Measurements from ENCODE around the gene ENPP6. TPM values are rescaled to one million over a fixed set of nuclear protein-coding genes. Genes with fewer than 3 reads are reported as not detected.

Gene ENPP6
- total RNA-seq, 2 experiments from 2014 or later: not detected

DNA sequence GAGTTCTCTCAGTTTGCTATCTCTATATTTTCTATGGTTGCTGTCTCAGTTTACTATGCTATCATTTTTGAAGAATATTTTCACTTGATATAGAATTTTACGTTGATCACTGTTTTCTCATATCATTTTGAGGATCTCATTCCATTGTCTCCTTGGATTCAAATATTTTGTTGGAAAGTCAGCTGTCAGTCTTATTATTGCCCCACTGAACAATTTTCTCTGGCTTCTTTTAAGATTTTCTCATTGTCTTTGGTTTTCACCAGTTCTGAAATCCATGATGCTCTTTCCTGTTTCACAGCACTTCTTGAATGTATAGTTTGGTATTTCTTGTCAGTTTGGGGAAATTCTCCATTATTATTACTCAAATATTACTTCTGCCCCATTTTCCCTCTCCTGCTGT, 81.1 kb downstream of the ENPP6 start:
- intact Hi-C loops (cut with DNase I, micrococcal nuclease): no loop called here
- Histone ChIP-seq H3K27me3 (ENCODE audit: control insufficient read depth in 1 of 2, insufficient read depth in 2 of 2, low read length in 2 of 2) (peaks cover 0 to 7% of the 10 kb centered on the region in 2 experiments), H3K4me1 (ENCODE audit: insufficient read depth, low read length) (no peaks in the 10 kb centered on the region), H3K27ac (ENCODE audit: low read depth in 1 of 2, low read length in 2 of 2) (no peak overlapping the region), H3K36me3 (ENCODE audit: insufficient read depth, low read length) (no peaks in the 10 kb centered on the region), H3K4me3 (ENCODE audit: low read length) (no peak overlapping the region), H3K9me3 (ENCODE audit: control insufficient read depth in 1 of 2, insufficient read depth in 1 of 2, low read length in 2 of 2) (peaks cover 0 to 11% of the 10 kb centered on the region in 2 experiments)
- TF ChIP-seq, protein P1, sequence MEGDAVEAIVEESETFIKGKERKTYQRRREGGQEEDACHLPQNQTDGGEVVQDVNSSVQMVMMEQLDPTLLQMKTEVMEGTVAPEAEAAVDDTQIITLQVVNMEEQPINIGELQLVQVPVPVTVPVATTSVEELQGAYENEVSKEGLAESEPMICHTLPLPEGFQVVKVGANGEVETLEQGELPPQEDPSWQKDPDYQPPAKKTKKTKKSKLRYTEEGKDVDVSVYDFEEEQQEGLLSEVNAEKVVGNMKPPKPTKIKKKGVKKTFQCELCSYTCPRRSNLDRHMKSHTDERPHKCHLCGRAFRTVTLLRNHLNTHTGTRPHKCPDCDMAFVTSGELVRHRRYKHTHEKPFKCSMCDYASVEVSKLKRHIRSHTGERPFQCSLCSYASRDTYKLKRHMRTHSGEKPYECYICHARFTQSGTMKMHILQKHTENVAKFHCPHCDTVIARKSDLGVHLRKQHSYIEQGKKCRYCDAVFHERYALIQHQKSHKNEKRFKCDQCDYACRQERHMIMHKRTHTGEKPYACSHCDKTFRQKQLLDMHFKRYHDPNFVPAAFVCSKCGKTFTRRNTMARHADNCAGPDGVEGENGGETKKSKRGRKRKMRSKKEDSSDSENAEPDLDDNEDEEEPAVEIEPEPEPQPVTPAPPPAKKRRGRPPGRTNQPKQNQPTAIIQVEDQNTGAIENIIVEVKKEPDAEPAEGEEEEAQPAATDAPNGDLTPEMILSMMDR (IDR thresholded peaks at IDR 0.05): no peak
- Mint-ChIP-seq H3K27ac (no peak overlapping the region), H3K27me3 (peaks cover 31% of the 10 kb centered on the region), H3K4me3 (no peak overlapping the region), H3K9me3 (peaks cover 18% of the 10 kb centered on the region), H3K36me3 (ENCODE audit: low read depth) (no peaks in the 10 kb centered on the region), H3K4me1 (ENCODE audit: low read depth) (no peaks in the 10 kb centered on the region)
- CTCF ChIA-PET: no interaction called here
- DNase-seq (no peak), ATAC-seq (ENCODE audit: poor library complexity) (no peak)
- POLR2A ChIA-PET: no interaction called here

DNA sequence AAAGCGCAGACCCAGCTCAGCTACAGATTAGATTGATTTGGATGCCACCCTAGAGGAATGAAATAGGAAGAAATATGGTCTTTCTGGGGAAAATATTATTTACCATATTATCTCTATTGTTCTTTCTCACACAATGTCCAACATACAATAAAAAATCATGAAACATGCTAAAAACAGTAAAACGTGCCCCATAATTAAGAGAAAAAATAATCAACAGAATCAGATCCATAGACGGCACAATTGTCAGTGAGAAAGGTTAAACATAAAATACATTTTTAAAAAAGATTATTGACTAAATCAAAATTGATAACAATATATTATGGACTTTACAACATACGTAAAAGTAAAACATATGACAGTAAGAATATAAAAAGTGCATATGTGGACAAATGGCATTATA, 90.9 kb downstream of the ENPP6 start:
- no peak overlapping the region for H3K4me3 Mint-ChIP-seq
- no peaks in the 10 kb centered on the region for H3K9me3 ChIP-seq (ENCODE audit: control insufficient read depth in 1 of 2, insufficient read depth in 1 of 2, low read length in 2 of 2)
- CTCF ChIA-PET: no interaction called here

GRCh38 chr4:184122631-184123408, 94.9 kb downstream of the ENPP6 start:
- TF ChIP-seq, protein P1 (IDR thresholded peaks at IDR 0.05): no peak
- H3K36me3 ChIP-seq (ENCODE audit: insufficient read depth, low read length): no peaks in the 10 kb centered on the region
- no peak for ATAC-seq (ENCODE audit: poor library complexity)
- H3K27ac ChIP-seq (ENCODE audit: low read depth in 1 of 2, low read length in 2 of 2): no peak overlapping the region
- no peaks in the 10 kb centered on the region for H3K9me3 ChIP-seq (ENCODE audit: control insufficient read depth in 1 of 2, insufficient read depth in 1 of 2, low read length in 2 of 2)
- no peak for DNase-seq
- ChIA-PET POLR2A (no interaction called here), CTCF (no interaction called here)
- Mint-ChIP-seq H3K9me3 (no peaks in the 10 kb centered on the region), H3K27ac (no peak overlapping the region), H3K4me1 (ENCODE audit: low read depth) (no peaks in the 10 kb centered on the region), H3K4me3 (no peak overlapping the region), H3K27me3 (peaks cover 41% of the 10 kb centered on the region), H3K36me3 (ENCODE audit: low read depth) (no peaks in the 10 kb centered on the region)
- H3K4me1 ChIP-seq (ENCODE audit: insufficient read depth, low read length): no peaks in the 10 kb centered on the region
- no peak overlapping the region for H3K4me3 ChIP-seq (ENCODE audit: low read length)
- intact Hi-C loops (cut with DNase I, micrococcal nuclease): no loop called here
- peaks cover 0 to 11% of the 10 kb centered on the region in 2 experiments for H3K27me3 ChIP-seq (ENCODE audit: control insufficient read depth in 1 of 2, insufficient read depth in 2 of 2, low read length in 2 of 2)

More for the DNA sequence above, 90.9 kb downstream of the ENPP6 start:
- intact Hi-C loops (cut with DNase I, micrococcal nuclease): no loop called here
- DNase-seq (no peak), ATAC-seq (ENCODE audit: poor library complexity) (no peak)
- TF ChIP-seq, protein P1 (IDR thresholded peaks at IDR 0.05): no peak
- Mint-ChIP-seq H3K4me1 (ENCODE audit: low read depth) (no peaks in the 10 kb centered on the region), H3K9me3 (no peaks in the 10 kb centered on the region), H3K27me3 (peaks cover 43% of the 10 kb centered on the region), H3K36me3 (ENCODE audit: low read depth) (no peaks in the 10 kb centered on the region), H3K27ac (no peak overlapping the region)
- POLR2A ChIA-PET: no interaction called here
- no peak overlapping the region for H3K27ac ChIP-seq (ENCODE audit: low read depth in 1 of 2, low read length in 2 of 2)
- peaks cover 0 to 11% of the 10 kb centered on the region in 2 experiments for H3K27me3 ChIP-seq (ENCODE audit: control insufficient read depth in 1 of 2, insufficient read depth in 2 of 2, low read length in 2 of 2)
- no peak overlapping the region for H3K4me3 ChIP-seq (ENCODE audit: low read length)
- H3K36me3 ChIP-seq (ENCODE audit: insufficient read depth, low read length): no peaks in the 10 kb centered on the region
- no peaks in the 10 kb centered on the region for H3K4me1 ChIP-seq (ENCODE audit: insufficient read depth, low read length)
